Muscle layer of colon (tissue), 2 donors: ENCODE results near the gene SOX6.

Experiments
- H3K27ac ChIP-seq: one replicate; pipeline ENCODE4 v1.7.0; 2013; ENCODE audit warnings: low read depth, mild to moderate bottlenecking, low read length, moderate library complexity
- H3K27me3 ChIP-seq, 2 donors: one replicate each; pipeline ENCODE4 v1.7.0; 2013; ENCODE audit warnings: low read length in 2 of 2, mild to moderate bottlenecking in 2 of 2; ENCODE audit not compliant: insufficient read depth in 2 of 2, control insufficient read depth in 1 of 2
- H3K36me3 ChIP-seq: one replicate; pipeline ENCODE4 v1.7.0; 2013; ENCODE audit warnings: mild to moderate bottlenecking, low read length; ENCODE audit not compliant: insufficient read depth
- H3K4me1 ChIP-seq: one replicate; pipeline ENCODE4 v1.7.0; 2013; ENCODE audit warnings: mild to moderate bottlenecking, low read length; ENCODE audit not compliant: insufficient read depth
- H3K4me3 ChIP-seq, 2 donors: one replicate each; pipeline ENCODE4 v1.7.0; 2013; ENCODE audit warnings: low read length in 2 of 2, low read depth in 1 of 2, mild to moderate bottlenecking in 1 of 2, moderate library complexity in 1 of 2
- H3K9ac ChIP-seq: one replicate; pipeline ENCODE4 v1.7.0; 2013; ENCODE audit warnings: low read length
- H3K9me3 ChIP-seq: one replicate; pipeline ENCODE4 v1.7.0; 2013; ENCODE audit warnings: mild to moderate bottlenecking, low read length
- donor health status: abdominal sarcoma.
- donor health status: Adenocarcinoma of cecum.

The SOX6 gene

DNA sequence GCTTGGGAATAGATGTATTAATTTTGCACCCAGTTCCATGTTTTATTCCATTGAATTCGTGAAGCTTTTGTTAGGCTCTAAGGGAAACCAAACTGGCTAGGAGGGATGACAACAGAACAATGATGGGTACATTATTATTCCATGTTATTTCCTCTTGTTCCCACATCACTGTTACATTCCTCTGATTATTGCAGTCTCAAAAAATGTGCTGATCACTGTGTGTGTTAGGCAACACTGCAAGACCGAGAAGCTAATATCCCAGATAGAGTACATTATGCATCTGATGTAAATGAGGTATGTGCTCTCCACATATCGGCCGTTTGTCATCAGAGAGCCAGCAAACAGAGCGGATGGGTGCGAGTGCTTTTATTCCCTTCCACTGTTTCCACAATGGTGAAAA, 327.9 kb downstream of the SOX6 start:
- Histone ChIP-seq H3K27me3 (peaks cover 0 to 5% of the 10 kb centered on the region in 2 donors), H3K27ac (no peak overlapping the region), H3K9ac (no peak overlapping the region), H3K4me3 (no peak overlapping the region), H3K4me1 (no peaks in the 10 kb centered on the region), H3K36me3 (no peaks in the 10 kb centered on the region), H3K9me3 (no peaks in the 10 kb centered on the region)

DNA sequence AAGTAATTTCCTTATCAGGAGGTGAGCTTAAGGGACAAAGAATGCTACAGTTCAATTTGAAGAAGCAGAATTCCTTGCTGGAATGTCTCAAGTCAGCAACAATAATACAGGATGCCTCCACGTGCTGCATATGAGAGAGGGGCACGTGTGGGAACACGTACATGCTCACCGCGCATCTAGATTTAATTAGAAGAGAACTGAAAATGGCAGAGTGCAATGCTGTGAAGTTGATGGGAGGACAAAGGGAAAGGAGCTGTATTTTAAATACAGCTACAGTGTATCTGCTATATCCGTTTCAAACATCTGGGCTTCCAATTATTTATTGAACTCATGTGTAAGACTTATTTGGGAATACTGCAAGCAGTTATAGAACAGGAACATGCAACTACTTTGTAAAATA, 328.7 kb downstream of the SOX6 start:
- Histone ChIP-seq H3K4me3 (no peak overlapping the region), H3K4me1 (no peaks in the 10 kb centered on the region), H3K9me3 (no peaks in the 10 kb centered on the region), H3K36me3 (no peaks in the 10 kb centered on the region), H3K27ac (no peak overlapping the region), H3K9ac (no peak overlapping the region), H3K27me3 (peaks cover 0 to 5% of the 10 kb centered on the region in 2 donors)

DNA sequence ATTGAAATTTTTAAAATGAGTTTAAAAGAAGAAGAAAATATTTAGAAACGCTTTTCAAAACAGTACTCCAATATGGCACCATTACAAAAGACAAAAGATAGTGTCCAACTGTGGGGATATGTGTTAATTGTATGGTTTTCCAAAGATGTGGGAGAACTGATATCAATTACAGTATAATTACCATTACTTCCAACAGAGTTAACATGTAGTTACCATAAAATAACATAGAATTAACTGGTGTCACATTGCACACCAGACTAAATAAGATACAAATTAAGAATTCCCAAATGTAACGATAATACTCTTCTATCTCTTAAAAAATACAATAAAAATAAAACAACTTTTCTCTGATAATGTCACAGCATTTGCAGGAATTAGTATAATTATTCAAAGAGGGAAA, 329.5 kb downstream of the SOX6 start:
- no peak overlapping the region for H3K4me3 ChIP-seq
- H3K4me1 ChIP-seq, result no peaks in the 10 kb centered on the region
- H3K27me3 ChIP-seq, result peaks cover 0 to 5% of the 10 kb centered on the region in 2 donors
- H3K9me3 ChIP-seq, result no peaks in the 10 kb centered on the region
- no peak overlapping the region for H3K27ac ChIP-seq
- no peak overlapping the region for H3K9ac ChIP-seq
- no peaks in the 10 kb centered on the region for H3K36me3 ChIP-seq

DNA sequence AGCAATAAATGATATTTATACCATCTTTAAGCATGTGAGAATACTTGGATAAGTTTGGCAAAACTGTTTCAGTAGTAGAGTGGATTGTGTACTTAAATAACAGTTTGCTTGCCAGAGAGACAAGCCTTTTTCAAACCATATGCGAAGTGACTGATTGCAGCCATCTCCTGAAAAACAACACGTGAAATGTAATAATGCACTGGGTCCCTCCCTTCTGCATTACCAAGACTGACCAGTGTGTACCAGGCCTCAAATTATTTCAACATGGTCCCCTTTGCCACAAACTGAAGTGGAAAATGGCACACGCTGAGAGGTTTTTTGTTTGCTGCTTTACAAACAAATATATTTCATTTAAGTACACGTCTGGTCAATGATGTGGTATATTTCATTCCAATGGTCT, 337.4 kb downstream of the SOX6 start:
- Histone ChIP-seq H3K27me3 (peaks cover 0 to 4% of the 10 kb centered on the region in 2 donors), H3K9ac (no peak overlapping the region), H3K4me3 (no peak overlapping the region), H3K36me3 (no peaks in the 10 kb centered on the region), H3K27ac (no peak overlapping the region), H3K9me3 (no peaks in the 10 kb centered on the region), H3K4me1 (no peaks in the 10 kb centered on the region)

DNA sequence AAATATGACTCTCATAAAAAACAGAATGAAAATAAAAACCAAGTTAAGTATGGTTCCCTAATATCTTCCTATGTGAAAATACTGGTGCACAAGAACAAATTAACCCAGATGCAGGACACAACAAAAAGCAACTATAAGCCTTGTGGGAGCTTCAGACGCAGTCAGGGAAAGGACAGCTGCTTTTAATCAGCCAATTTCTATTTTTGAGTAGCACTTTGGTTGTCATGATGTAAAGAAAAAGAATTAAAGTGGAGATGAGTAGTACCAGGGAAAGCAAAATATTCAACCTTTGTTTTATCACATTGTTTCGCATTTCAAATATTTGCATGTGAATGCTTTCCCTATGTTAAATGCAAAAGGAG, 339.9 kb downstream of the SOX6 start:
- Histone ChIP-seq H3K4me1 (no peaks in the 10 kb centered on the region), H3K27ac (no peak overlapping the region), H3K9ac (no peak overlapping the region), H3K27me3 (no peaks in the 10 kb centered on the region), H3K4me3 (no peak overlapping the region), H3K9me3 (no peaks in the 10 kb centered on the region), H3K36me3 (no peaks in the 10 kb centered on the region)

DNA sequence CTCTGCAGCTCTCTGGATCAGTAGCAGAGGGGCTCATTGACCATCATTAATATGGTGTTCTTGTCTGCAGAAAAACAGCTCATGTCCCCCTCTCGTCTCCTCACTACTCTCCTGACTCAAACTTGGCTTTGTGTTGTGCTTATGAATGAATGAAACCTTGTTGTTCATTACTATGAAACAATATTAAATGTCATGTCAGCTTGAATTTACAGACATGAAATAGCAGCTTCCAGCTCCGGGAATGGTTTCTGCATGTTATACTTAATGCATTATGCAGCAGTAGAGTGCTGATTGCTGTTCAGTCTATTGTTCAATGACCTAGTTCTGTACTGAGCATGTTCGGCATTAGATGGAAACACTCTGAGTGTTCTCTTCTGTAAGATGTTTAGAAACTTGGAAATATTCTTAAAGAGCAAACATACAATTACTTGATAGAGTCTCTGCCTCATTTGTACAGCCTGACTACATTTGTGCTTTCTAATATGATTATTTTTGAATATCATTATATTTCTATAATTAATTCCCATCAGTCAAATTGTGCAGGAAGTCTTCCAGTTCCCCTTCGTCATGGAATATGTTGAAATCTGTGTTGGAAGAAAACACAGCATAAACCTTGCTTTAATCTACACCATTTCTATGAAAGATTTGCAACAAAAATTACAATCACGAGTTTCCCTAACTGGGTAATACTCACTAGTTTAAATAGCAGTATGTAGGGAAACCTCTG, 340.4 kb downstream of the SOX6 start:
- Histone ChIP-seq H3K4me3 (no peak overlapping the region), H3K27ac (no peak overlapping the region), H3K4me1 (no peaks in the 10 kb centered on the region), H3K27me3 (no peaks in the 10 kb centered on the region), H3K9me3 (no peaks in the 10 kb centered on the region), H3K36me3 (no peaks in the 10 kb centered on the region), H3K9ac (no peak overlapping the region)

DNA sequence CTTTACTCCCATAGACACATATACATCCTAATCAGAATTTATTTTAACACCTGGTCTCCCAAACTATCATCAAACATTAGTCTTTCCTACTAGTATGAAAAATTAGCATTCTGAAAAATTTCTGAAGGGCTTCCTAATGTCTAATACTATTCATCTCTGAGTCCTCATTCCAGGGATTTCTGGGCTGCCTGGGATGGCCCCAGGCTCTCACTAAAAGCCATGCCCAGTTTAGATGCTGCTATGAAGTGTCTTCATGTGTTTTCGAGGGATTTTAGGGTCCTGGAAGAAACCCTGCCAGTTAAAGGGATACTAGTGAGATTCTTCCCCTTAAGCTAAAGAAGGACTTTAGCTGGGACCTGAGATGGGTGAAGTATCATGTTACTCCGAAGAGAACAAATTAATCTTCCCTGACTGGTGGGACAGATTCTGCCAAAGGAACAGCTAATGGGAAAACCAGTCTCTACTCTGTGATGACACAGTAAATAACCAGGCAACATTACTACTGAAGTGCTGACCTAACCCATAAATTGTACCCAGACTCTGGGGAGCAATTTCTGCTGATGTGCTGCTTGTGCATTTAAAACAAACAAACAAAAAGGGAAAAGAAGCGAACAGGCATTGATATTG, 342.6 kb downstream of the SOX6 start:
- Histone ChIP-seq H3K9ac (no peak overlapping the region), H3K4me1 (no peaks in the 10 kb centered on the region), H3K27ac (no peak overlapping the region), H3K4me3 (no peak overlapping the region), H3K9me3 (no peaks in the 10 kb centered on the region), H3K27me3 (no peaks in the 10 kb centered on the region), H3K36me3 (no peaks in the 10 kb centered on the region)

DNA sequence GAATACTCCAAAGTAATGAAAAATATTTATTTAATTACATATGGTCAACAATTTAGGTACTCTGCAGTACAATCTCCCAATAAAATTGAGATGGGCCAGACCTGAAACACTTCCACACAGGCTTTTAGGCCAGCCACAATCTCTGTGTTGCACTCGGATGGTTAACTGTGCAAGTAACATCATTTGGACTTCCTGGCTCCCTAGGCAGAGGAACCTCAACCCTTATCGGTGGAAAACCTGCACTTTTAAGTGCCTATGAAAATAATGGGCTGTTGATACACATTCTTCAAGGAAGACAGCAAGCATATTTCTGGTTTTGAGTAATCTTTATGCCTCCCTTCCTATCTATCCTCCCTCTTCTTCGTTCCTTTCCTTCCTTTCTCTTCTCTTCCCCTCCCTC, 343.1 kb downstream of the SOX6 start:
- no peaks in the 10 kb centered on the region for H3K4me1 ChIP-seq
- H3K27ac ChIP-seq, result no peak overlapping the region

DNA sequence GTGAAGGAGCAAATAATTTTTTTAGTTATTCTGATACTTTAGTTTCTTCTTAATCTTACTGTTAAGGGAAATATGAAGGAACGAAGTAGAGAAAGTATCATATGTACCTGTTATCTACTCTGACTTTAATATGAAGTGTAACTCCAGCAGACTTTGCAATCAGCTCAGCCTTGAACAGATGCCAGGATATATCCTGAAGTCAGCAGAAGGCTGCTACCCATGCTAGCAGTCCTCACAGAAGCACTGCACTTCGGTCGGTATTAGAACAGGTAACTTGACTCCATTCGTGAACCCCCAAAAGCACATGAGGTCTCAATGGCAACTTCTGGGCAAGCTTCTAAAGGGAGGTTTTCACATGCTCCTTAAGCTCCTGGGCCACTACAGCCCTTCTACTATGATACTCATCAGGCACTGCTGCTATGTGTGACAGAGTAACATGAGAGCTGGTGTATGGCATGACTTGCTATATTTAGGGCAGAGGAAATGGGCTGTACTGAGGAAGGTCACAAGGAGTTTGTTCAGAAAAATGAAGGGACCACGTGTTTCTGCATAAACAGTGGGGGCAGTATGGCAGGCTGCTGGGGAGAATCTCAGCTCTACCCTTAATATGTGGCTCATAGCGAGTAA, 344.1 kb downstream of the SOX6 start:
- Histone ChIP-seq H3K27me3 (no peaks in the 10 kb centered on the region), H3K4me1 (no peaks in the 10 kb centered on the region), H3K9me3 (no peaks in the 10 kb centered on the region), H3K36me3 (no peaks in the 10 kb centered on the region), H3K9ac (no peak overlapping the region), H3K4me3 (no peak overlapping the region), H3K27ac (no peak overlapping the region)

More for the DNA sequence above, 343.1 kb downstream of the SOX6 start:
- Histone ChIP-seq H3K9ac (no peak overlapping the region), H3K9me3 (no peaks in the 10 kb centered on the region), H3K27me3 (no peaks in the 10 kb centered on the region), H3K4me3 (no peak overlapping the region), H3K36me3 (no peaks in the 10 kb centered on the region)

DNA sequence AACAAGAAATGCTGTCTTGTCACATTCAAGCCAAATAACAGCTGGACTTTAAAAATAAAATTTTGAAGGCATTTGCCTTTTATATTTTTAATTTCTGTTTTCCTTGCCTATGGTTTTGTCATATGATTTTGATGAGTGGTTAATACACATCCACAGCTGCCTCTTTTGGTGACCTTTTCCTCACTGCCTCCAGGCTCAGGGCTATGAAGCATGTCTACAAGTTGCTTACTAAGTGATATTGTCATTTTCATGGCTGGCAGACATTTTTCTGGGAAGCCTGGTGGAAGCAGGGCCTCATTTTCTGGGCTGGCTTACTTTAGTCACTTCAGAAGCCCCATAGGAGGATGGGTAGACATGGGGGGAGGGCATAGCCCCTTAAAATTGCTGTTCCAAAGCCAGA, 344.9 kb downstream of the SOX6 start:
- Histone ChIP-seq H3K36me3 (no peaks in the 10 kb centered on the region), H3K4me3 (no peak overlapping the region), H3K27ac (no peak overlapping the region), H3K27me3 (no peaks in the 10 kb centered on the region), H3K9me3 (no peaks in the 10 kb centered on the region), H3K9ac (no peak overlapping the region), H3K4me1 (no peaks in the 10 kb centered on the region)

DNA sequence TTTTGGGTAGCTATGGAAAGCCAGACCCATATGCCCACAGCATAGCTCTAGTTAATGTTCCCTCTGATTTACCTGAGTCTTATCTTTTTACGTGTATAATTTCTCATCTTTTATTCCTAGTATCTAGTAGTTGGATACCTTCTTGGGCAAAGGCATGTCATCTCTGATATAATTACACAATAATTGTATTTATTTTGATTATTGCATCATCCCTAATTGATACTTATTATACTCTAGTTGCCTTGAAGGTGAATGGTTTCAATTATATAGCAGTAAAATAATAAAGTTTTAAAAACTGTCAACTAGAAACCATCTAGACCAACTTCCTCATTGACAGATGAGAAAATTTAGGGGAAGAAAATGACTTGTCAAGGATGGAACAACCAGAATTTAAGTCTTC, 347.3 kb downstream of the SOX6 start:
- H3K27ac ChIP-seq, result no peak overlapping the region
- H3K4me1 ChIP-seq, result no peaks in the 10 kb centered on the region
- no peak overlapping the region for H3K4me3 ChIP-seq
- H3K27me3 ChIP-seq, result no peaks in the 10 kb centered on the region
- no peaks in the 10 kb centered on the region for H3K9me3 ChIP-seq
- no peaks in the 10 kb centered on the region for H3K36me3 ChIP-seq
- no peak overlapping the region for H3K9ac ChIP-seq

DNA sequence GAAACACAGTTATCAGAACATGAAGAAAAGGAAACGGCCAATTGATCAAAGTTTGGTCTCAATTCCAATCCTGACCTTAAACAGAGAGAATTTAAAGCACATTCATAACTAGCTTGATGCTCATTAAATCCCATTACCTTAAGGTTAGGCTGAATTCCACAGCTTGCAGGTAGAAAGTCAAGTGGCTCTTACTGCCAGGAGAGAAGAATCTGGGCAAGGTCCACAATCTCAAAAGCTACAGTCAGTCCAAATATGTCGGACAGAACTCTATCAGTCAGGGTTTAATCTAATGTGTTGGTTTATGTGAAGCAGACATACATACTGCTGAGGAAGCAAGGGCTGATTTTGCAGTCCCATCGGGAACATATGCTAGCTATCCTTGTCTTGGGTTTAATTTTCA, 348.8 kb downstream of the SOX6 start:
- Histone ChIP-seq H3K4me1 (no peaks in the 10 kb centered on the region), H3K9ac (no peak overlapping the region), H3K9me3 (no peaks in the 10 kb centered on the region), H3K27me3 (no peaks in the 10 kb centered on the region), H3K36me3 (no peaks in the 10 kb centered on the region), H3K27ac (no peak overlapping the region), H3K4me3 (no peak overlapping the region)
